ENCODE data around the gene CCDC40. TPM values are rescaled to one million over a fixed set of nuclear protein-coding genes. Genes with fewer than 3 reads are reported as not detected.

The CCDC40 gene
- total and polyA plus RNA-seq, 2 of the 13 experiments (the other 11 are each of a cell fraction or from before 2014, with no cell fraction given): 4.1 to 5.5 TPM

DNA sequence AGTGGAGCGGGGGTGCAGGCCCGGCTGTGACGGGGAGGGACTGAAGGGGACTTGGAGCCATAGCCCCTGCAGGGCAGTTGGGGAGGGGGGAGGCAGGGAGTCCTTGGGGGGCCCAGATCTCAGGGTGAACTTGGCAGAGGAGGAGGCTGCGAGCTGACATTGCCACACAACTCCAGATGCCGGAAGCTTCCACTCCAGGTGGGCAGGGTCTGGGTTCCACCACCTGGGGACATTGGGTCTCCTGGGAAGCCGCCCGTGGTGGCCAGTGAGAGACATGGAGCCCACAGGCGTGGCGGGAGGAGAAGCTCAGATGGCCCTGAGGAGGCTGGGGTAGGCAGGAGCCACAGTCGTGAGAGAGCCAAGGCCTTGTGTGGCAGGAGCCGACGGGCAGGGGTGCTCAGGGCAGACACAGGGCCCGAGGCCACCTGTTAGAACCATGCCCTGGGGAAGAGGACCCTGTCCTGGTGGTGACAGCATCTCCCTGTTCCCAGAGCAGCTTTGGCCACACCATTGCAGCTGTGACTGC lies 46.8 kb downstream of the CCDC40 start:
- POLR2A ChIA-PET: interaction anchor here (0.8 to 1.2 kb wide), 2 partner anchors 18 to 66 kb away, joined by 3 read pairs; partner anchors contain the start of gene GAA
- Histone ChIP-seq H3K36me3 (replicated peaks in 1 of 2; ENCODE audit: control insufficient read depth in 1 of 2, insufficient read depth in 2 of 2, low read length in 2 of 2) (no peaks in the 10 kb centered on the region), H3K4me2 (ENCODE audit: low read depth, low read length) (peak overlapping the region; percentile 59; the same call in 1 of the 2 replicates), H3K9ac (ENCODE audit: insufficient read depth, low read depth, low read length) (no peak overlapping the region), H3K4me3 (replicated peaks in 1 of 3; ENCODE audit: insufficient read depth in 1 of 3, low read depth in 2 of 3, low read length in 3 of 3) (peak overlapping the region in 1 of 3 experiments; percentile 32; a peak in 1 of 6 replicates), H3K27ac (ENCODE audit: extremely low read length, insufficient read depth, low read length) (no peak overlapping the region), H4K20me1 (ENCODE audit: insufficient read depth, low read length) (no peaks in the 10 kb centered on the region), H3K4me1 (ENCODE audit: insufficient read depth, low read length) (peaks cover 22% of the 10 kb centered on the region), H3K9me3 (ENCODE audit: low read length) (no peaks in the 10 kb centered on the region), H2AFZ (ENCODE audit: low read length) (no peak overlapping the region), H3K79me2 (ENCODE audit: insufficient read depth, low read length) (no peaks in the 10 kb centered on the region), H3K27me3 (ENCODE audit: control insufficient read depth in 1 of 2, insufficient read depth in 2 of 2, low read length in 2 of 2) (peaks cover 8 to 53% of the 10 kb centered on the region in 2 experiments)
- CTCF ChIA-PET (ENCODE audit: low intra/inter-chr PET ratio, low total read pairs): interaction anchor here (1.4 to 2.7 kb wide), 4 partner anchors 18 to 78 kb away, joined by 5 to 15 read pairs (median 12); partner anchors contain the start of gene GAA
- BruUV-seq (replicated peaks): no TSS peak
- no peak for DNase-seq (ENCODE audit: low spot score)
- 35% methylated on average over 11 of the region's 13 CpGs for WGBS (ENCODE audit: low lambda C conversion rate)
- peak; percentile 10; the same call in 1 of the 3 replicates for ATAC-seq
- intact Hi-C loops (cut with micrococcal nuclease; ENCODE audit: unreplicated experiment) (loop anchor here (2.0 kb wide), 1 partner anchor 42 kb away; no protein-coding TSS in a partner anchor), in situ Hi-C loops (cut with HindIII; ENCODE audit: extremely low pct_ligation_motif_present, low pct_unique_long_range_greater_than_20kb) (loop anchor here (5.0 kb wide), 1 partner anchor 76 kb away; no protein-coding TSS in a partner anchor)
- FAIRE-seq: no peak
- TF ChIP-seq ZNF891 (CRISPR knock-in tag; IDR thresholded peaks at IDR 0.05) (peak; percentile 78; the same call in 1 of the 2 replicates), ZNF776 (CRISPR knock-in tag; IDR thresholded peaks at IDR 0.05) (0 out of 2 replicates have a peak, but pooled peaks have one; percentile 41), ZSCAN29 (CRISPR knock-in tag; conservative IDR thresholded peaks at IDR 0.05) (0 out of 2 replicates have a peak, but pooled peaks have one; percentile 29), ZNF251 (CRISPR knock-in tag; IDR thresholded peaks at IDR 0.05) (0 out of 2 replicates have a peak, but pooled peaks have one; percentile 52), SUZ12 (IDR thresholded peaks at IDR 0.05; ENCODE audit: low read depth, low read length) (no peak), ZNF768 (CRISPR knock-in tag; IDR thresholded peaks at IDR 0.05) (no peak), CSRNP2 (CRISPR knock-in tag; conservative IDR thresholded peaks at IDR 0.05; ENCODE audit: low read depth) (no peak), KDM5B (CRISPR knock-in tag; IDR thresholded peaks at IDR 0.05; ENCODE audit: borderline replicate concordance) (0 out of 2 replicates have a peak, but pooled peaks have one; percentile 41), ZNF383 (CRISPR knock-in tag; IDR thresholded peaks at IDR 0.05; ENCODE audit: borderline replicate concordance) (0 out of 2 replicates have a peak, but pooled peaks have one; percentile 44), MAZ (IDR thresholded peaks at IDR 0.05; ENCODE audit: borderline replicate concordance, low read depth, low read length) (no peak), MAZ (CRISPR knock-in tag; IDR thresholded peaks at IDR 0.05; ENCODE audit: low read depth) (0 out of 2 replicates have a peak, but pooled peaks have one; percentile 12), ZNF235 (CRISPR knock-in tag; IDR thresholded peaks at IDR 0.05; ENCODE audit: borderline replicate concordance) (0 out of 2 replicates have a peak, but pooled peaks have one; percentile 41), ZNF605 (CRISPR knock-in tag; IDR thresholded peaks at IDR 0.05) (no peak), EEA1 (CRISPR knock-in tag; IDR thresholded peaks at IDR 0.05; ENCODE audit: borderline replicate concordance) (no peak)
- TF ChIP-seq, protein P1, sequence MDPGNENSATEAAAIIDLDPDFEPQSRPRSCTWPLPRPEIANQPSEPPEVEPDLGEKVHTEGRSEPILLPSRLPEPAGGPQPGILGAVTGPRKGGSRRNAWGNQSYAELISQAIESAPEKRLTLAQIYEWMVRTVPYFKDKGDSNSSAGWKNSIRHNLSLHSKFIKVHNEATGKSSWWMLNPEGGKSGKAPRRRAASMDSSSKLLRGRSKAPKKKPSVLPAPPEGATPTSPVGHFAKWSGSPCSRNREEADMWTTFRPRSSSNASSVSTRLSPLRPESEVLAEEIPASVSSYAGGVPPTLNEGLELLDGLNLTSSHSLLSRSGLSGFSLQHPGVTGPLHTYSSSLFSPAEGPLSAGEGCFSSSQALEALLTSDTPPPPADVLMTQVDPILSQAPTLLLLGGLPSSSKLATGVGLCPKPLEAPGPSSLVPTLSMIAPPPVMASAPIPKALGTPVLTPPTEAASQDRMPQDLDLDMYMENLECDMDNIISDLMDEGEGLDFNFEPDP (CRISPR knock-in tag; conservative IDR thresholded peaks at IDR 0.05): no peak
- TF ChIP-seq, protein P2, sequence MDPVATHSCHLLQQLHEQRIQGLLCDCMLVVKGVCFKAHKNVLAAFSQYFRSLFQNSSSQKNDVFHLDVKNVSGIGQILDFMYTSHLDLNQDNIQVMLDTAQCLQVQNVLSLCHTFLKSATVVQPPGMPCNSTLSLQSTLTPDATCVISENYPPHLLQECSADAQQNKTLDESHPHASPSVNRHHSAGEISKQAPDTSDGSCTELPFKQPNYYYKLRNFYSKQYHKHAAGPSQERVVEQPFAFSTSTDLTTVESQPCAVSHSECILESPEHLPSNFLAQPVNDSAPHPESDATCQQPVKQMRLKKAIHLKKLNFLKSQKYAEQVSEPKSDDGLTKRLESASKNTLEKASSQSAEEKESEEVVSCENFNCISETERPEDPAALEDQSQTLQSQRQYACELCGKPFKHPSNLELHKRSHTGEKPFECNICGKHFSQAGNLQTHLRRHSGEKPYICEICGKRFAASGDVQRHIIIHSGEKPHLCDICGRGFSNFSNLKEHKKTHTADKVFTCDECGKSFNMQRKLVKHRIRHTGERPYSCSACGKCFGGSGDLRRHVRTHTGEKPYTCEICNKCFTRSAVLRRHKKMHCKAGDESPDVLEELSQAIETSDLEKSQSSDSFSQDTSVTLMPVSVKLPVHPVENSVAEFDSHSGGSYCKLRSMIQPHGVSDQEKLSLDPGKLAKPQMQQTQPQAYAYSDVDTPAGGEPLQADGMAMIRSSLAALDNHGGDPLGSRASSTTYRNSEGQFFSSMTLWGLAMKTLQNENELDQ (CRISPR knock-in tag; IDR thresholded peaks at IDR 0.05; ENCODE audit: borderline replicate concordance): no peak
